Hepatocyte (in vitro differentiated cells): ENCODE data around the gene RPS15.

Source experiments
- EZH2 ChIP-seq: fragments of 200-600 bp; sonication (generic); IDR thresholded peaks from 2 replicates; pipeline ENCODE4 v1.6.1; 2016; ENCODE audit warnings: antibody characterized with exemption, mild to moderate bottlenecking, borderline replicate concordance
- TF ChIP-seq, protein P1 (sequence below): fragments of 200-600 bp; sonication (generic); IDR thresholded peaks from 2 replicates; pipeline ENCODE4 v1.5.1; 2016; ENCODE audit warnings: antibody characterized with exemption, mild to moderate bottlenecking; ENCODE audit not compliant: poor library complexity

DNA sequence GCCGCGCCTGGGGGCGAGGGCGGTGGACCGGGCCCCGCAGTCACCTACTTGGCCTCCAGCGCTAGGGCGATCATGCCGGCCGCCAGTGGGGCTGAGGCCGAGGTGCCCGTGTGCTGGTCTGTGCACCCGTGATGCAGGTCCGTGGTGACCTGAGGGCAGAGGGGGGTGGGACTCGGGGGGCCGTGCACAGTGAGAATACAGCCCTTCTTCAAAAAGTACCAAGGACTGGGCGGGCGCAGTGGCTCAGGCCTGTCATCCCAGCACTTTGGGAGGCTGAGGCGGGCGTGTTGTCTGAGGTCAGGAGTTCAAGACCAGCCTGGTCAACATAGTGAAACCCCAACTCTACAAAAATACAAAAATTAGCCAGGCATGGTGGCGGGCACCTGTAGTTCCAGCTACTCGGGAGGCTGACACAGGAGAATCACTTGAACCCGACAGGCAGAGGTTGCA is 45.8 kb downstream of the RPS15 start:
- TF ChIP-seq, protein P1, sequence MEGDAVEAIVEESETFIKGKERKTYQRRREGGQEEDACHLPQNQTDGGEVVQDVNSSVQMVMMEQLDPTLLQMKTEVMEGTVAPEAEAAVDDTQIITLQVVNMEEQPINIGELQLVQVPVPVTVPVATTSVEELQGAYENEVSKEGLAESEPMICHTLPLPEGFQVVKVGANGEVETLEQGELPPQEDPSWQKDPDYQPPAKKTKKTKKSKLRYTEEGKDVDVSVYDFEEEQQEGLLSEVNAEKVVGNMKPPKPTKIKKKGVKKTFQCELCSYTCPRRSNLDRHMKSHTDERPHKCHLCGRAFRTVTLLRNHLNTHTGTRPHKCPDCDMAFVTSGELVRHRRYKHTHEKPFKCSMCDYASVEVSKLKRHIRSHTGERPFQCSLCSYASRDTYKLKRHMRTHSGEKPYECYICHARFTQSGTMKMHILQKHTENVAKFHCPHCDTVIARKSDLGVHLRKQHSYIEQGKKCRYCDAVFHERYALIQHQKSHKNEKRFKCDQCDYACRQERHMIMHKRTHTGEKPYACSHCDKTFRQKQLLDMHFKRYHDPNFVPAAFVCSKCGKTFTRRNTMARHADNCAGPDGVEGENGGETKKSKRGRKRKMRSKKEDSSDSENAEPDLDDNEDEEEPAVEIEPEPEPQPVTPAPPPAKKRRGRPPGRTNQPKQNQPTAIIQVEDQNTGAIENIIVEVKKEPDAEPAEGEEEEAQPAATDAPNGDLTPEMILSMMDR = no peak
- no peak for TF ChIP-seq EZH2
